HEK293T (cell line): Measurements from ENCODE around the gene SULT1A2.
"Not testable (repeated sequence)": the region's sequence is repeated elsewhere in the genome, so short reads cannot be mapped to it uniquely, and the experiment has no call there.

ENCODE experiments used
- ARNT ChIP-seq: fragments of 450-650 bp; IDR thresholded peaks from 2 replicates; pipeline ENCODE4 v1.6.1; 2017; ENCODE audit warnings: mild to moderate bottlenecking
- BHLHE40 ChIP-seq: fragments of 450-650 bp; IDR thresholded peaks from 2 replicates; pipeline ENCODE4 v1.6.1; 2016; ENCODE audit warnings: mild to moderate bottlenecking, moderate library complexity, borderline replicate concordance
- CTBP1 ChIP-seq: fragments of 450-650 bp; IDR thresholded peaks from 2 replicates; pipeline ENCODE4 v1.6.1; 2016; ENCODE audit warnings: borderline replicate concordance
- ELF4 ChIP-seq: fragments of 450-650 bp; IDR thresholded peaks from 2 replicates; pipeline ENCODE4 v1.6.1; 2017; ENCODE audit warnings: antibody characterized with exemption
- FOXK2 ChIP-seq: fragments of 450-650 bp; IDR thresholded peaks from 2 replicates; pipeline ENCODE4 v1.6.1; 2016; ENCODE audit warnings: mild to moderate bottlenecking
- FOXM1 ChIP-seq: fragments of 450-650 bp; IDR thresholded peaks from 2 replicates; pipeline ENCODE4 v1.6.1; 2017; ENCODE audit warnings: mild to moderate bottlenecking, borderline replicate concordance
- HDGF ChIP-seq: fragments of 450-650 bp; IDR thresholded peaks from 2 replicates; pipeline ENCODE4 v1.6.1; 2017; ENCODE audit warnings: antibody characterized with exemption, borderline replicate concordance
- NFRKB ChIP-seq: fragments of 450-650 bp; IDR thresholded peaks from 2 replicates; pipeline ENCODE4 v1.6.1; 2016; ENCODE audit warnings: mild to moderate bottlenecking, moderate library complexity
- SP1 ChIP-seq: fragments of 450-650 bp; IDR thresholded peaks from 2 replicates; pipeline ENCODE4 v1.6.1; 2017
- TARDBP ChIP-seq: fragments of 450-650 bp; IDR thresholded peaks from 2 replicates; pipeline ENCODE4 v1.6.1; 2016
- TF ChIP-seq, protein P1 (sequence below): fragments of 450-650 bp; IDR thresholded peaks from 2 replicates; pipeline ENCODE4 v1.6.1; 2016

GRCh38 chr16:28637765-28638164 is 40.9 kb upstream of the SULT1A2 start, which contains the start of gene NPIPB8:
- TF ChIP-seq, protein P1, sequence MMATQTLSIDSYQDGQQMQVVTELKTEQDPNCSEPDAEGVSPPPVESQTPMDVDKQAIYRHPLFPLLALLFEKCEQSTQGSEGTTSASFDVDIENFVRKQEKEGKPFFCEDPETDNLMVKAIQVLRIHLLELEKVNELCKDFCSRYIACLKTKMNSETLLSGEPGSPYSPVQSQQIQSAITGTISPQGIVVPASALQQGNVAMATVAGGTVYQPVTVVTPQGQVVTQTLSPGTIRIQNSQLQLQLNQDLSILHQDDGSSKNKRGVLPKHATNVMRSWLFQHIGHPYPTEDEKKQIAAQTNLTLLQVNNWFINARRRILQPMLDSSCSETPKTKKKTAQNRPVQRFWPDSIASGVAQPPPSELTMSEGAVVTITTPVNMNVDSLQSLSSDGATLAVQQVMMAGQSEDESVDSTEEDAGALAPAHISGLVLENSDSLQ = not testable (repeated sequence)
- TF ChIP-seq CTBP1, FOXK2, SP1, HDGF, TARDBP, ELF4, BHLHE40, ARNT, FOXM1, NFRKB: not testable (repeated sequence)
